Measurements from ENCODE around the gene AUH.

The AUH gene

DNA sequence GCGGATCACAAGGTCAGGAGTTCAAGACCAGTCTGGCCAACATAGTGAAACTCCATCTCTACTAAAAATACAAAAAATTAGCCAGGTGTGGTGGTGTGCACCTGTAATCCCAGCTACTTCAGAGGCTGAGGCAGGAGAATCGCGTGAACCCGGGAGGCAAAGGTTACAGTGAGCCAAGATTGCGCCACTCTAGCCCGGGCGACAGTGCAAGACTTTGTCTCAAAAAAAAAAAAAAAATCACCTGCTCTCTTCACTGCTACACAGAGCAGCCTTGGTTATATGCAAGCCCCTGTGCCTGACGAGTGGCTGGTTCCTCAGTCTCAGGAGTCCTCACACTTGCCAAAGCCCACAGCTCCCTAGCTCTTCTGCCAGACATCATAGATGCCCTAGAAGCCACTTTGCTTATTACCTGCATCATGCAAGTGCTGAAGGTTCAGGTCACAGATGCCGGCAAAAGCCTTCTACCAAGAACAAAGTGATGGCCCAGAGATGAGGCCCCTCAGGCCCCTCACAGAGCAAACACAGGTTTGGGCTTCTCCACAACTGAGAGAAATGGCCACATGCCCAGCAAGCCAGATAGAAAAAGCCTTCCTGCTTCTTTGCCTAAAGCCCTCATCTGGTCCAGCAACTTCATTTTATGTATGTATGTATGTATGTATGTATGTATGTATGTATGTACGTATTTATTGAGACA lies 176.4 kb downstream of the AUH start:
- no peak for DNase-seq

DNA sequence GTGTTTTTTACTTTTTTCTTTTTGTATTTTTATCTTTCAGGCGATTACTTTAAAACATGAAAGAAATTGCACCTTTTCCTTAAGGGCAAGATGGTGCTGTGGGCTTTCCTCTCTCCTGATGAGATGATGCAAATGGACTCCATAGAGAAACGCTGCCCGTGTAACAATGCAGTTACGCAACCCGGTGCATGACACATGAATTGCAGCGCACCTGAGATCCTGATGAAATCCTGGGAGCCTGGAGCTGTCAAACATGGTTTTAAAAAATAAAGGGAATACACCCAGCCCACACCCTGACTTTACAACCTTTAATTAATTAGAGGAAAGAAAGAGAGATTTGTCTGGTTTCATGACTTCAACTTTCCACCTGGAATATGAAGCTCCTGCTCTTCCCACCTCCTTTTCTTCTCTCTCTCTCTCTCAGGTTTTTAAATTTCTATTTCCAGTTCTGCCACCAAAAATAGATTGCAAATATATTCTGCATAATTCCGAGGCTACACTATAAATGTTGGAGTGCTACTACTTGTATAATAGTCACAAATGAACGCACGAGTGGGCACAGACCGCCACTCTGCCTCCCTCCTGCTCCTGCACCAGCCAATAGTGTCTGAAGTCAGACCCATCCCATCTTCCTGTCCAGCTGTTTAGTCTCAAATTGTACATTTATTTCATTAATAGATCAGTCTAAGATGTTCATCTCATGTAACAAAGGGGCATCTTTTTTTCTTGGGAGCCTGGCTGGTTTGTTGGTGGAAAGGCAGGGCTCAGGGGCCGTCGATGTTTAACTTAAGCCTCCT lies 179.1 kb downstream of the AUH start:
- DNase-seq, result peak; percentile 72

DNA sequence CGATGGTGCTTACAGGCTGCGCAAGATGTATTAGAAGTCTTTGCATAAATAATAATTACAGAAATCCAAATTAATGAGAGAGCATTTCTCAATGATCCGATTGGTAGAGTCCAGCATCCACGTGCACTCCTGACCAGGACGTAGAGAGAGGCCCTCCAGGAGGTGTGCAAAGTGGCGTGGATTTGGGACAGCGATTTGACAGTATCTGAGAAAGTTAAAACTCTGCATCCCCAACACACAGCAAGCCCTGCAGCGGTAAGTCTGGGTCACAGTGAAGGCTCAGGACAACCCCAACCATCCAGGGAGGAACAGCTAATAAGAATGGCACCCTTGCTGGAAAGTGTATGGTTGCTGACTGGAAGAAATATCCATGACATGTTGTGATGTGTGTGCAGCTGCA lies 180.2 kb downstream of the AUH start:
- no peak for DNase-seq

DNA sequence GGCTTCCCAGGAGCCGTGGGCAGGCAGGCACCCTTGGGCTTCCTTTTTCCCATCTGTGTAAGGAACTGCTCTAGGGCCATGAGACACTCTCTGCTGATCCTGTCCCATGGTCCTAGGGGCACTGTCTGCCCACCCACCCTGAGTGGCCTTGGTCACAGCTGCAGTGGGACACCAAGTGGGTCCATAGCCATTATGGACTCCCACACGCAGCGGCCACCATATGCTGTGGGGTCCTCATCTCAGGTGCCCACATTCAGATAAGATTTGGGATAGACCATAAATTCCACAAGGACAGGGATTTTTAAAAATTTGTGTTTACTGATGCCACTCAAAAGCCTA lies 180.8 kb downstream of the AUH start:
- no peak for DNase-seq

DNA sequence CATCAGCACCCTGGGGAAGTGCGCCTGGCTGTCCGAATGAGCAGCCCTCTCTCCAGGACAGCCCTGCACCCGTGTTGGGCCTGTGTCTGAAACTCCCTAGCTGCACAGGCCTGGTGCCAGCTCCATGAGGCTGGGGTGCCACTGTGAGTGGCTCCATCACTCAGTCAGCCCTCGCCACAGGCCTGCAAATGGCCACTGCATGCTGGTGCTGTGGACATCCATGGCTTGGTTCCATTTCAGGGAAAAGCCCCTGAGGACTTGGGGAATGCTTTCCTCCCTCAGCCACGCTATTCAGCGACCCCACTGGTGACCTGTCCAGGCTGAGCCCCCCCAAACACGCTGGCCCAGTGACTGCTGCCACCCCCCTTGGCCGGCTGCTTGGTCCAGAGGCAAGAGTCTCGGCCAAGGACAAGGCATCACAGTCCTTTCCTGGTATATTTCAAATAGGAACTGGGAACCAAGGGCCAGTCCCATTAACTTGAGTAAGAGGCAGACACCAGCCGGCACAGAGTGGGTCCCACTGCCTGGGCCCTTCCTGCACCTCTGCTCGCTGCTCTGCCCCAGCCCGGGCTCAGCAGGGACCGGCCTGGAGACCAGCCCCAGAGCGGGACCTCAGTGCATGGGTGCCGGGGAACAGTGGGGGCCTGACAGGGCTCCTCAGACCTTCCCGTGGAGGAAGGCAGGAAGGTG lies 181.3 kb downstream of the AUH start:
- no peak for DNase-seq

DNA sequence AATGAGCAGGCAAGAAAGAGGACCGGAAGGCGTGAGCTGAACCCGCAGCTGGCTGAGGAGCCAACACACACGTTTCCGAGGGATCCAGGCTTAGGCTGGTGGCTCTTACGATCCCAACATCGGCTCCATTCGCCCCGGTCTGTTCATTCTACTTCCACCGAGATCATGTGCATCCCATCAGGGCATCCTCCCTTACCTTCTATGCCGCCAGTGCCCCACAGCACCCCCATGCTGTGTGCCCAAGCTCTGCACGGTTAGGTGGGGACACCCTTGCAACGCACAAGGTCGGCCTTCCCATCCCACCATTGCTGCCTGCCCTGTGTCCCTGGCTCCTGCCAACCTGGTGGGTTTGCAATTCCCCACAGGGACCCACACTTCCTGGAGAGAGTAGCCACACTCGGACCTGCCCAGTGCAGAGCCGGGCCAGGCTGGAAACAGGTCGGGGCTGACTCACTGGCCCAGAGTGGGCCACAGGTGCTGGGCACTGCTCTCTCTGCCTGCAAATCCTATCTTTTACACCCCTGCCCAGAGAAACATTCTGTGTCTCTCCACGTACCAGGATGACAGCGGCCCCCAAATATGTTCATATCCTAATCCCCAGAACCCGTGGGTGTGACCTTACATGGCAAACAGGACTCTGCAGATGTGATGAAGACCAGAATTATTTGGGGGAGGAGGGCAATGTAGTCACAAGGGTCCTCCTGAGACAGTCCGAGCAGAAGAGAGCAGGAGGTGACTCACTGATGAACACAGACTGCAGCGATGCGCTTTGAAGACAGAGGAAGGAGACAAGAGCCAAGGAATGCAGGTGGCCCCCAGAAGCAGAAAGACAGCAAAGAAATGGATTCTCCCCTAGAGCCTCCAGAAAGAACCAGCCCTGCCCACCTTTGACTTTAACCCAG lies 182.2 kb downstream of the AUH start:
- peak; percentile 20 for DNase-seq

DNA sequence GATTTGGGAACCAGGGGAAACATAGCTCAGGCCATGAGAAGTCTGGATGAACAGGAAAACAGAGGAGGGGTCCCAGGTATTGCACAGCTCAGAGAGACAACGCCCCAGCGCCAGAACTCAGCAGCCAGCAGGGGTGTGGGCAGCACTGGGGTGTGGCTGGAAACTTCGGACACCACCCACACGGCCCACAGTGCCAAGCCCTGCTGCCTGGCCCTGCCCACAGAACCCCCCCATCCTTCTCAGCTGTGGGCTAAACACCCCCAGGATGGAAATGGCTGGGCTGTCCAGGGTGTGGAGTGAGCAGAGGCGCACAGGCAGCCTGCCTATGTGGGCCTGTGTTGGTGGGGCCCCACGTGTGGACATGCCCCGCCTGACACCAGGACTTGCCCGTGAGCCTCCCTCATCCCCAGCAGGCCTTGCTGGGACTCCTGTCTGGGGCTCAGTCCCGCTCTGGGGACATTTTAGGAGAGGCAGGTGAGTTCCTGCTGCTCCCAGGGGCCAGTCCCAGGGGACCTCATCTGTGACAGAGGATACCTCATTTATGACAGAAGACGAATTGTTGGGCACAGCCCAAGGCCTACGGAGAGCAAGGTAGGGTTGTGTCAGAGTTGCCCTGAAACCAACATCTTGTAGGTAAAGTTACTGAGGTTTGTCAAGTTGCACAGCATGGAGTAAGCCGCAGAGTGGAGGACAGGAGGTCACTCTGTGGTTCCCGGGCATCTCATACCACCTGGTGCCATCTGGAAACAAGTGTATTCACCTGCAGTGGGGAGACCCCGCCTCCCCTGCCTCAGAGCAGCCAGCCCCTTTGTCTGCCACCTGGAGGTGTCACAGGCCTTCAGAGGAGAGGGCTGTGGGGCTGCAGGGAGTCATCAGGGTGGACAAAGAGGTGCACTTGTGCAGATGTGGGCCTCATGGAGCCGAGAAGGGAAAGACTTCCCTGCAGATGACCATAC lies 183.2 kb downstream of the AUH start:
- DNase-seq, result no peak

DNA sequence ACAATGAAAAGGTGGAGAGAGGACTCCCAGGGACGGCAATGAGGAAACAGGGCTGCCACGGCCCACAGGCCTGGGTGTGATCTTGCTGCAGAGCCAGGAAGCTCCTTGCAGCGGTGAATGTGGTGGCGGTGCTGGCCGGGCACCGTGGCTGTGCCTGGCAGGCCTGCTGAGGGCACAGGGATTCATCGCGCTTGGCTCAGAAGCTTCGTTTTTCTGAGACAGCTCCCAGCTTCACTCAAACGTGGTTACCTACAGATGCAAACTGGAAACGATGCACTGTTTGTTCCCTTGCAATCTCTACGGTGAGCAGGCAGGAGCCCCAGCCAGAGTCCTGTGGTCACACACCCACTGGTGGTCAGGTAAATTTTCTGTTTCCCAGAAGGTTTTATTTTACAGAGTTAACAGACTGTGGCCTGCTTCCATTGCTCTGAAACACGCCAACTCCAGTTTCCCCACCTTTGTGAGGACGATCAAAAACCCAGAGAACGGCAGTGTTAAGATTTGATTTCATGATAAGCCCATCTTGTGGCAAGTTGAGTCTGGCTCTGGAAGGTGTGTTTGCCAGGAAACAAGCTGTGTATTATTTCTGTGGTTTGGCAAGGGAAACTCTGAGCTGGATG lies 183.9 kb downstream of the AUH start:
- DNase-seq, result no peak

DNA sequence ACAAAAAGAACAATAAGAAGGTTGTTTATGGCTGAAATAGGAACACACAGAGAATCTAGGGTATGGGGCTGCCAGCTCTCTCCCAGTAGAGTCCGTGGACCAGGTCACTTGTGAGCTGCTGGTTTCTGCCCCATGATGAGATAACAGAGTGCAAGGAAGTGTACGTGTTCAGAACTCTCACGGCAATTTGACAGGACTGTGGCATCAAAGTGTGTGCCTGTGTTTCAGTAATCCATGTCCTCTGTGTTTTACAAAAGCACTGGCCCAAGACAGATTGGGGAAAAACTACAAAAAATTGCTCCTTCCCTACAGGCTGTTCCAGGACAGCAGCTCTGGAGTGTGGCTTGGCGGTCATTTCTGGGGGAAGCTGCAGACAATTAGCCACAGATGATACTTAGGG lies 184.6 kb downstream of the AUH start:
- DNase-seq, result no peak

DNA sequence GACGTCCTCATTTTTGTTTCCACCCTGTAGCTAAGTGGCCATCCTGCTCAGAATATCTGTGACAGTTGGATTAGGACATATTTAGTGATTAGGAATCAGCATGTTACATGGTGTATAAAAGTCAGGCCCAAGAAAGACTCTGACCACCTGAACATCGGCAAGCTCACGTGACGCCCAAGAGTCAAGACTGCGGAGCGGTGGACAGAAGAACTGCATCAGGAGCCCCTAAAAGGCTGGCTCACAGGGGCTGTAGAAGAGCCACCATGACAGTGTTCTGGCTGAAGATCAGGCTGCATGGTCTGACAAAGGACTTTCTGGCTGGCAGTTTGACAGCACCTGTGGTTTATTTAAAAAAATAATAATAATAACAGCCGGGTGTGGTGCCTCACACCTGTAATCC lies 185.3 kb downstream of the AUH start:
- DNase-seq, result no peak

DNA sequence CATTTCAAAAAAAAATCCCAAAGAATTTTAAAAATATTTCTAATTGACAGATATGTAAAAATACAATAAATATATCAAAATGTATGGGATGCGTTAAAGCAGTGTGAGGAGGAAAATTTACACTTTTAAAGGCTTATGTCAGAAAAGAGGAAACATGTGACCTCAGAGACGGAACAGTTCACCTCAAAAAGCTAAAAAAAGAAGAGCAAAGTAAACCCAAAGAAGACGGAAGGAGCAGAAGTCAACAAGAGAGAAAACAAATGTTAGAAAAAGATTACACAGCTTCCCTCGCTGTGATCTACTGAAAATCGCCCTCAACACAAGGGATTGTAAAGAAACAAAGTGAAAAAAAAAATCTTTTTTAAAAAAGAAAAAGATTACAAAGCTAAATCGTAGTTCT lies 186.9 kb downstream of the AUH start:
- no peak for DNase-seq

DNA sequence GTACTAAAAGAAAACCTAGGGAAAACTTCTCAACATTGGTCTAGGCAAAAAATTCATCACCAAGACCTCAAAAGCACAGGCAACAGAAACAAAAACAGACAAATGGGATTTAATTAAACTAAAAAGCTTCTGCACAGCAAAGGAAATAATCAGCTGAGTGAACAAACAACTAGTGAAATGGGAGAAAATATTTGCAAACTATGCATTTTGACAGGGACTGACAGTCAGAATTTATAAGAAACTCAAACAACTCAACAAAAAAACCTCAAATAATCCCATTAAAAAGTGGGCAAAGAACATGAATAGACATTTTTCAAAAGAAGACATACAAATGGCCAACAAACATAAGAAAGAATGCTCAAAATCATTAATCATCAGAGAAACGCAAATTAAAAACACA lies 189.4 kb downstream of the AUH start:
- DNase-seq, result no peak

DNA sequence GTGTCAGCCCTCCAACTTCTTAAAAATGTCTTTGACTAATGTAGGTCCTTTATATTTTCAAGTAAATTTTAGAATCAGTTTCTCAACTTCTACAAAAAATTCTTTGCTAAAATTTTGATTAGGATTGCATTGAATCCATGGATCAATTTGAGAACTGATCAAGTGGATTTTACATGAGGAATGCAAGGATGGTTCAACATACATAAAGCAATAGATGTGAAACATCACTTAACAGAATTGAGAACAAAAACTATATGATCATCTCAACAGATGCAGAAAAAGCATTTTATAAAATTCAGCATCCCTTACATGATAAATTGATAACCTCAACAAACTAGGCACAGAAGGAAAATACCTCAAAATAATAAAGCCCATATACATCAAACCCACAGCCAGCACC lies 190.8 kb downstream of the AUH start:
- DNase-seq, result no peak

DNA sequence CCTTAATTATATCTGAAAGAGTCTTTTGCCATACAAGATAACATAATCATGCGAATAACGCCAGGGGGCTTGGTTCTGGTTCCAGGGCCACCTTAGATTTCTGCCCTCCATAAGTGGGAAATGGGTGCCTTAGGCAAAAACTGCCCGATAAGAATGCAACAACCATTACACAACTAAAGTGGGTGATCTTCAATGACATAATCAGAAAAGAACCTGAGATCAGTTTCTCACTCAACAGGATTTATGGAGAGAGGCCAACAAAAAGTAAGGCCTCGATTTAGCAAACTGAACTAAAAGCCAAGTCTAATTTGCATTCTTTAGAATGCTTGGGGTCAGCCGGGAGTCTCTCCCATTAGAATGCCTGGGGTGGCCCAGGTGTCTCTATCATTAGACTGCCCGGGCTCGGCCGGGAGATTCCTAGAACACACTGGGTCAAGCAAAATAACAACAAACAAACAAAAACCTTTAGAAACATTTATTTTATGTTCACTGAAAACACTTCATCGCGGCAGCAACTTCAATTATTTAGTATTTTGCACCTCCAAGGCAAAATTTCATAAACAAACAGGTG lies 194.8 kb downstream of the AUH start:
- peak; percentile 75 for DNase-seq

DNA sequence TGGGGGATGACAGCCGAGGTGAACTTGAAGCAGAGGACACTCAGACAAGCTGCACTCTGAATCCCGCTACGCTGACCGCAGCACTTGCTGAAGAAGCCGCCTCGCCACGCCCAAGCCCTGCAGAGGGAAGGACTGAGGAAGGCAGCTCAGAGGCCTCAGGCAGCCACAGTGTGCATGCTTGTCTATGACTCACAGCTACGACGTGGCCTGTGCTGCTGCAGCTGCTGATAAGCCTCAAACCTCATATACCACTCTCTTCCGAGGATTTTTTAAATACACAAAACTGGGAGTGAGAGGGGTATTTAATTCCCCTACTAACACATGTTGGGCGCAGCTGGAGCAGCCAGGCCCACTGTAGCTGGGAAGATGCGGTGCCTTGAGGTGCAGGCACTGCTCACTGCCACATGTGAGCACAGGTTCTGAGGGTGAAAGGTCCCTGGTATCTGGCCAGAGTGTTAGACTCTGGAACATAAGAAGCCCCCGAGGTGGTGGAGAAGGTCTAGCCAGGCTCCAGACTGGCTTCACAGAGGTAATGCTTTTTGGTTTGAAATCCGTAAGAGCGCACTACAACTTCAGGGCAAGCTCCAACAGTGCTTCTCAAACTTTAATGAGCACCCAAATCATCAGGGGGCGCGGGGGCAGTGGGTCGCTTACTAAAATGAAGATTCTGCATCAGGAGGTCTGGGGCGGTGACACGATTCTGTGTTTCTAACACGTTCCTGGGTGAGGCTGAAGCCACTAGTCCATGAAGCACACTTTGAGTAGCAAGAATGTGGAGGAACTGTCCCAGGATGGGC lies 196.8 kb downstream of the AUH start:
- DNase-seq, result peak; percentile 96

All from NCI-H226 (cell line).